Breast epithelium (tissue), 4 donors: ENCODE results near the gene MRGPRX2. TPM values are rescaled to one million over a fixed set of nuclear protein-coding genes. Genes with fewer than 3 reads are reported as not detected.

Source experiments
- DNase-seq, 2 donors: peaks; one replicate each; pipeline ENCODE4 v3.0.0-alpha.2; 2019; ENCODE audit warnings: low spot score in 2 of 2
- H3K27ac ChIP-seq, 2 donors: fragments of 200-600 bp; sonication (generic) in 1 of 2; one replicate each; pipeline ENCODE4 v1.5.1; 2016 to 2019; ENCODE audit warnings: mild to moderate bottlenecking in 1 of 2
- H3K27me3 ChIP-seq, 2 donors: fragments of 200-600 bp; sonication (generic) in 1 of 2; one replicate each; pipeline versions ENCODE4 v1.5.1 to v1.6.0; 2017 to 2019; ENCODE audit warnings: control low read depth in 1 of 2, mild to moderate bottlenecking in 1 of 2
- H3K36me3 ChIP-seq: fragments of 200-600 bp; one replicate; pipeline ENCODE4 v1.5.1; 2019
- H3K4me1 ChIP-seq, 2 donors: fragments of 200-600 bp; sonication (generic); one replicate each; pipeline ENCODE4 v1.5.1; 2016 to 2019; ENCODE audit warnings: control low read depth in 1 of 2
- H3K4me3 ChIP-seq, 3 donors: fragments of 200-600 bp; sonication (generic); 1 replicate in 2 of 3; 2 replicates in 1 of 3; pipeline ENCODE4 v1.5.1; 2016 to 2019; ENCODE audit warnings: mild to moderate bottlenecking in 3 of 3, moderate library complexity in 2 of 3
- H3K9me3 ChIP-seq, 2 donors: fragments of 200-600 bp; sonication (generic) in 1 of 2; one replicate each; pipeline ENCODE4 v1.5.1; 2016 to 2019; ENCODE audit warnings: control low read depth in 1 of 2
- CTCF ChIP-seq, 3 donors: fragments of 450-650 bp; IDR thresholded peaks; one replicate each; pipeline ENCODE4 v1.5.1; 2016 to 2017; ENCODE audit warnings: antibody characterized with exemption in 3 of 3, mild to moderate bottlenecking in 3 of 3, moderate library complexity in 3 of 3
- POLR2A ChIP-seq: fragments of 450-650 bp; IDR thresholded peaks from one replicate; pipeline ENCODE4 v1.6.1; 2016; ENCODE audit warnings: antibody characterized with exemption, mild to moderate bottlenecking, moderate library complexity
- POLR2AphosphoS5 ChIP-seq, 3 donors: sonication (generic); formaldehyde crosslinking; IDR thresholded peaks; one replicate each; pipeline ENCODE4 v1.6.1; 2017; ENCODE audit warnings: antibody characterized with exemption in 3 of 3
- intact Hi-C: fragments of 100-400 bp; cut with DNase I; formaldehyde crosslinking; loops from one replicate; pipeline ENCODE4 v1.15.1; 2023; ENCODE audit warnings: low total_unique reads
- total RNA-seq, 3 donors: library from RNA; depleted of rRNA; stranded (reverse); fragments of >200 nt; gene quantifications; one replicate each; pipeline ENCODE4 v1.1.0, GENCODE V29; 2016

Gene MRGPRX2
- total RNA-seq, 3 donors from 2014 or later: 1.4 TPM; not detected in 2

DNA sequence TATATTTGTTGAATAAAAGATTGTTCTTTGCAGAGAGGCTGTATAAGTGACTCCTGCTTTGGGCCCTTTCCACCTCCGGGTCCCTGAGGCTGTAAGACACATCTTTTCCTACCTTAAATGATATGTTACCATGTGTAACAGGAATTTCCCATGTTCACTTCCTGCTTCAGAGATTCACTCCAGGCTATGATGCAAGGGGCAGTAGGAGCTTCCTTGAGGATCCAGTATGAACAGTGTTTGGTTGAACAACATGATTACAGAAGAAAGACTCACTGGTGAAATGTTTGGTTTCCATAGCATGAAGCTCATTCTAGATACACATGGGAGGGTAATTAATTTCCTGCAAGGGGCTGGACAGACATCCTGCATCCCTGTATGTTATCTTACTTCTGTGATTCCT lies 30.8 kb upstream of the MRGPRX2 start:
- TF ChIP-seq POLR2AphosphoS5 (IDR thresholded peaks at IDR 0.05) (no peak), POLR2A (no peak), CTCF (IDR thresholded peaks at IDR 0.05) (no peak)

GRCh38 chr11:19089421-19089820 lies 28.9 kb upstream of the MRGPRX2 start:
- DNase-seq: no peak
- H3K4me3 ChIP-seq: no peak overlapping the region
- no peak overlapping the region for H3K27ac ChIP-seq
- intact Hi-C loops: no loop called here
- no peaks in the 10 kb centered on the region for H3K27me3 ChIP-seq
- H3K9me3 ChIP-seq: no peaks in the 10 kb centered on the region
- no peaks in the 10 kb centered on the region for H3K36me3 ChIP-seq
- TF ChIP-seq POLR2AphosphoS5 (IDR thresholded peaks at IDR 0.05): no peak
- TF ChIP-seq POLR2A: no peak
- no peak for TF ChIP-seq CTCF (IDR thresholded peaks at IDR 0.05)
- no peaks in the 10 kb centered on the region for H3K4me1 ChIP-seq

More for the DNA sequence above, 30.8 kb upstream of the MRGPRX2 start:
- H3K27me3 ChIP-seq: no peaks in the 10 kb centered on the region
- H3K9me3 ChIP-seq: no peaks in the 10 kb centered on the region
- no peak for DNase-seq
- no peaks in the 10 kb centered on the region for H3K4me1 ChIP-seq
- H3K27ac ChIP-seq: no peak overlapping the region
- intact Hi-C loops: no loop called here
- no peak overlapping the region for H3K4me3 ChIP-seq
- no peaks in the 10 kb centered on the region for H3K36me3 ChIP-seq

DNA sequence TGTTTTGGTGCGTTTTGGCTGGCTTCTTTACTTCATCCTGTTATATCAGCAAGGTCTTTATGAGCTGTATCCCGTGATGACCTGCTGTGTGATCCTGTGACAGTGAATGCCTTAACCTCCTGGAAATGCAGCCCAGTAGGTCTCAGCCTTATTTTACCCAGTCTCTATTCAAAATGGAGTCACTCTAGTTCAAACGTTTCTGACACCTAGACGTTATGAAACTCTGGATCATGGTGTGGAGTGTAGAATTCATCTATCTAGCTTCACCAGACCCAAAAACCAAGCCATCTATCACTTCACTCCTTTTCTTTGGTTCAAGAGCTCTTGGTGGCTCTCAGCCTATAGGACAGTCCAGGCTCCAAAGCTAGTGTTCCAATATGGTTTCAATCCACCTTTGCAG lies 28.3 kb upstream of the MRGPRX2 start:
- Histone ChIP-seq H3K9me3 (no peaks in the 10 kb centered on the region), H3K4me1 (no peaks in the 10 kb centered on the region), H3K27ac (no peak overlapping the region), H3K36me3 (no peaks in the 10 kb centered on the region), H3K4me3 (no peak overlapping the region), H3K27me3 (no peaks in the 10 kb centered on the region)
- intact Hi-C loops: no loop called here
- TF ChIP-seq POLR2A (no peak), CTCF (IDR thresholded peaks at IDR 0.05) (no peak), POLR2AphosphoS5 (IDR thresholded peaks at IDR 0.05) (no peak)
- DNase-seq: no peak

GRCh38 chr11:19087658-19088057 lies 27.1 kb upstream of the MRGPRX2 start:
- Histone ChIP-seq H3K4me3 (no peak overlapping the region), H3K27me3 (no peaks in the 10 kb centered on the region), H3K27ac (no peak overlapping the region), H3K36me3 (no peaks in the 10 kb centered on the region), H3K4me1 (no peaks in the 10 kb centered on the region), H3K9me3 (no peaks in the 10 kb centered on the region)
- TF ChIP-seq POLR2A (no peak), POLR2AphosphoS5 (IDR thresholded peaks at IDR 0.05) (no peak), CTCF (IDR thresholded peaks at IDR 0.05) (no peak)
- intact Hi-C loops: no loop called here
- no peak for DNase-seq

GRCh38 chr11:19084661-19085315 lies 24.3 kb upstream of the MRGPRX2 start:
- H3K27me3 ChIP-seq: no peaks in the 10 kb centered on the region
- no peaks in the 10 kb centered on the region for H3K36me3 ChIP-seq
- intact Hi-C loops: no loop called here
- H3K4me1 ChIP-seq: no peaks in the 10 kb centered on the region
- H3K27ac ChIP-seq: no peak overlapping the region
- no peak for DNase-seq
- no peaks in the 10 kb centered on the region for H3K9me3 ChIP-seq
- TF ChIP-seq POLR2AphosphoS5 (IDR thresholded peaks at IDR 0.05) (no peak), CTCF (IDR thresholded peaks at IDR 0.05) (no peak), POLR2A (no peak)
- no peak overlapping the region for H3K4me3 ChIP-seq
